ENCODE results near the gene TRIM73.
"Not testable (repeated sequence)": the region's sequence is repeated elsewhere in the genome, so short reads cannot be mapped to it uniquely, and the experiment has no call there.

DNA sequence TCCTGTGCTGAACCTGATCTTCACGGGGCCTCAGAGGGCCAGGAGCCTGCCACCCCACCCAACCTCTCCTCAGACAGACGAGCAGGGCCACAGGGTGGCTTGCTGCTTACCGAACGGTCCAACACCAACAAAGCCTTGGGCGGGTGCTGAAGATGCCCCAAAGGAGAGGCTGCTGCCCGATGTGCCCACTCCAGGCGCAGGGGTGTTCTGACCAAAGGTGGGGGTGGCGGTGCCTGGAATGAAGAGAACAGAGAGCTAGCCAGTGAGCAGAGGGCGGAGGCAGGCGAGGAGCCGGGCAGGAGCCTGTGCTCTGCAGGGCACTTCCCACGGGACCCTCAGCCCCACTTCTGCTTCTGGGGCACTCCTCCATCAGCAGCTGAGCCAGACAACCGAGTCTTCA lies 23.8 kb downstream of the TRIM73 start:
- TF ChIP-seq, protein P1, sequence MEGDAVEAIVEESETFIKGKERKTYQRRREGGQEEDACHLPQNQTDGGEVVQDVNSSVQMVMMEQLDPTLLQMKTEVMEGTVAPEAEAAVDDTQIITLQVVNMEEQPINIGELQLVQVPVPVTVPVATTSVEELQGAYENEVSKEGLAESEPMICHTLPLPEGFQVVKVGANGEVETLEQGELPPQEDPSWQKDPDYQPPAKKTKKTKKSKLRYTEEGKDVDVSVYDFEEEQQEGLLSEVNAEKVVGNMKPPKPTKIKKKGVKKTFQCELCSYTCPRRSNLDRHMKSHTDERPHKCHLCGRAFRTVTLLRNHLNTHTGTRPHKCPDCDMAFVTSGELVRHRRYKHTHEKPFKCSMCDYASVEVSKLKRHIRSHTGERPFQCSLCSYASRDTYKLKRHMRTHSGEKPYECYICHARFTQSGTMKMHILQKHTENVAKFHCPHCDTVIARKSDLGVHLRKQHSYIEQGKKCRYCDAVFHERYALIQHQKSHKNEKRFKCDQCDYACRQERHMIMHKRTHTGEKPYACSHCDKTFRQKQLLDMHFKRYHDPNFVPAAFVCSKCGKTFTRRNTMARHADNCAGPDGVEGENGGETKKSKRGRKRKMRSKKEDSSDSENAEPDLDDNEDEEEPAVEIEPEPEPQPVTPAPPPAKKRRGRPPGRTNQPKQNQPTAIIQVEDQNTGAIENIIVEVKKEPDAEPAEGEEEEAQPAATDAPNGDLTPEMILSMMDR (conservative IDR thresholded peaks at IDR 0.05): not testable (repeated sequence)
- not testable (repeated sequence) for TF ChIP-seq EZH2 (IDR thresholded peaks at IDR 0.05; ENCODE audit: low read depth)

Measured in PC-9 (cell line).